GM23248 (cell line): ENCODE results near the gene YWHAG. TPM values are rescaled to one million over a fixed set of nuclear protein-coding genes. Genes with fewer than 3 reads are reported as not detected.
A peak's percentile ranks its signal among the peaks of the same experiment; 100 is the strongest.
"Not testable (repeated sequence)": the region's sequence is repeated elsewhere in the genome, so short reads cannot be mapped to it uniquely, and the experiment has no call there.

ENCODE experiments used
- DNase-seq: peaks from one replicate; pipeline ENCODE4 v3.0.0-alpha.2; 2015
- H2AFZ ChIP-seq: fragments of 200-600 bp; sonication (generic); 2 replicates; pipeline ENCODE4 v1.6.1; 2016; ENCODE audit warnings: antibody characterized with exemption
- H3F3A ChIP-seq: fragments of 200-600 bp; sonication (generic); 2 replicates; pipeline ENCODE4 v1.6.1; 2016; ENCODE audit warnings: mild to moderate bottlenecking, antibody characterized with exemption, mixed run types; ENCODE audit not compliant: insufficient read depth
- H3K27ac ChIP-seq: fragments of 200-600 bp; sonication (generic); 2 replicates; pipeline ENCODE4 v1.5.1; 2016; ENCODE audit warnings: mild to moderate bottlenecking
- H3K27me3 ChIP-seq: fragments of 200-600 bp; sonication (generic); replicated peaks from 2 replicates; pipeline ENCODE4 v1.6.1; 2016; ENCODE audit warnings: mild to moderate bottlenecking; ENCODE audit not compliant: insufficient read depth
- H3K36me3 ChIP-seq: fragments of 200-600 bp; sonication (generic); 2 replicates; pipeline ENCODE4 v1.6.1; 2016; ENCODE audit warnings: low read depth, mild to moderate bottlenecking
- H3K4me1 ChIP-seq: fragments of 200-600 bp; sonication (generic); 2 replicates; pipeline ENCODE4 v1.6.1; 2016; ENCODE audit warnings: mild to moderate bottlenecking; ENCODE audit not compliant: insufficient read depth
- H3K4me2 ChIP-seq: fragments of 200-600 bp; sonication (generic); one replicate; pipeline ENCODE4 v1.6.1; 2016; ENCODE audit warnings: mild to moderate bottlenecking; ENCODE audit not compliant: unreplicated experiment
- H3K4me3 ChIP-seq: fragments of 200-600 bp; sonication (generic); 2 replicates; pipeline ENCODE4 v1.5.1; 2016; ENCODE audit warnings: mild to moderate bottlenecking
- H3K79me2 ChIP-seq: fragments of 200-600 bp; sonication (generic); 2 replicates; pipeline ENCODE4 v1.6.1; 2016; ENCODE audit warnings: mild to moderate bottlenecking; ENCODE audit not compliant: insufficient read depth
- H3K9ac ChIP-seq: fragments of 200-600 bp; sonication (generic); 2 replicates; pipeline ENCODE4 v1.6.1; 2016; ENCODE audit warnings: mild to moderate bottlenecking
- H3K9me2 ChIP-seq: fragments of 200-600 bp; sonication (generic); 2 replicates; pipeline ENCODE4 v1.6.1; 2016; ENCODE audit warnings: mixed run types, mild to moderate bottlenecking, moderate library complexity; ENCODE audit not compliant: insufficient read depth
- H3K9me3 ChIP-seq: fragments of 200-600 bp; sonication (generic); one replicate; pipeline ENCODE4 v1.6.1; 2017; ENCODE audit warnings: low read depth
- H4K20me1 ChIP-seq: fragments of 200-600 bp; sonication (generic); 2 replicates; pipeline ENCODE4 v1.6.0; 2016; ENCODE audit not compliant: insufficient read depth
- EZH2 ChIP-seq: fragments of 200-600 bp; sonication (generic); IDR thresholded peaks from 2 replicates; pipeline ENCODE4 v1.6.1; 2018; ENCODE audit warnings: antibody characterized with exemption, mild to moderate bottlenecking; ENCODE audit not compliant: insufficient read depth, poor library complexity, severe bottlenecking
- EZH2phosphoT487 ChIP-seq: fragments of 200-600 bp; sonication (generic); IDR thresholded peaks from 2 replicates; pipeline ENCODE4 v1.6.1; 2018; ENCODE audit warnings: antibody characterized with exemption, moderate library complexity, mild to moderate bottlenecking, low read depth; ENCODE audit not compliant: insufficient read depth
- WGBS, 2 experiments: methylation state at CpG; one replicate each; pipeline ENCODE4 v1.1.6; 2015 to 2017; ENCODE audit warnings: low lambda C conversion rate in 2 of 2, low coverage in 1 of 2; ENCODE audit errors: missing lambda C conversion rate in 2 of 2; 5-methylcytosine and 5-hydroxymethylcytosine counted together
- in situ Hi-C: fragments of 300-500 bp; cut with MboI; formaldehyde crosslinking; loops from 2 replicates; pipeline ENCODE4 v1.15.0; 2020
- polyA plus RNA-seq: library from polyadenylated mRNA; unstranded; fragments of >200 nt; fragmentation: Nextera tagmentation; extraction: Ambion mirVana; gene quantifications from 2 replicates; pipeline ENCODE4 v1.2.1, GENCODE V29; 2016
- total RNA-seq: library from RNA; depleted of rRNA; stranded (reverse); fragments of >200 nt; shearing (Covaris generic); gene quantifications from 2 replicates; pipeline ENCODE4 v1.2.3, GENCODE V29; 2014

The YWHAG gene
- total and polyA plus RNA-seq, 2 experiments from 2014 or later = 28.4 to 56.0 TPM

DNA sequence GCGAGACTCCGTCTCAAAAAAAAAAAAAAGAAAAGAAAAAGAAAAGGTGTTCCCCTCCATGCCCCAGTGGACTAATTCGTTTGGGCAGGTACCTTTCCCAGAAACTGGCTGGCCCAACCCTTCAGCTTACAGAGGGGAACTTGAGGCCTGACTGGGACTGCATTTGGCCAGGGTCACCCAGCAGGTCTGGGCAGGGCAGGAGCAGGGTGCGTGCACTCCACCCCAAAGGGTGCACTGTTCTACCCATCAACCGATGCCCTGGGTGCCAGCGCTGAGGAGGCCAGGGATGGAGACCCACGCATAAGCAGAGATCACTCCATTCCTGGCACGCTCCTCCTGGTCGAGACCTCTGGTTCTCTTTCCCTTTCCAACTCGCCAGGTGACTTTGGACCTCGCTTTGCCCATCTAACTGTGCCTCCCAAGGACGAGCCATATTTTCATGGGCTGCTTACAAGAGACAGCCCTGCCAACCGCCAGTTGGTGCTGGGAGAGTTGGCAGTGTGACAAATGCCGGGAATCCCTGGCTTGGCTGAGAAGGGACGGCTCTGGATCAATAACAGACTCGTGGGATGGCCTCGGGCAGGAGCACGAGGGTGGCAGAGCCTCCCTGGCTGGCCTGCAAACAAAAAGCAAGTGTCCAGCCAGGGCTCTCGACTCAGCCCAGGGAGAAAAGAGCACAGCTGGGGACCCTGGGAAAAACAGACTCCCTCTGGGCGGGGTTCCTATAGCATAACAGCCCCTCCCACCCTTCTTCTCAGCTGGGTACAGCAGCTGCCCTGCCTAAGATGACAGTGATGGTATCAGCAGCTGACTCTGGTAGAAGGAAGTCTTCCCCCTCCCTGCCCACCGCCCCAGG lies 48.5 kb downstream of the YWHAG start:
- no peaks in the 10 kb centered on the region for H3K79me2 ChIP-seq
- DNase-seq = no peak
- H3K9ac ChIP-seq = no peak overlapping the region
- H4K20me1 ChIP-seq = no peaks in the 10 kb centered on the region
- in situ Hi-C loops = loop anchor here (5.0 kb wide), 1 partner anchor 128 kb away; no protein-coding TSS in a partner anchor
- H3K36me3 ChIP-seq = no peaks in the 10 kb centered on the region
- H3K4me3 ChIP-seq = no peak overlapping the region
- WGBS, 2 experiments = 62% methylated on average over 20 to 21 of the region's 21 CpGs
- H3K4me1 ChIP-seq = no peaks in the 10 kb centered on the region
- H3F3A ChIP-seq = no peaks in the 10 kb centered on the region
- no peak overlapping the region for H3K4me2 ChIP-seq
- no peak overlapping the region for H2AFZ ChIP-seq
- no peak overlapping the region for H3K27ac ChIP-seq
- H3K9me2 ChIP-seq = no peaks in the 10 kb centered on the region
- TF ChIP-seq EZH2phosphoT487 = no peak
- TF ChIP-seq EZH2 = no peak
- H3K9me3 ChIP-seq = no peaks in the 10 kb centered on the region
- no peaks in the 10 kb centered on the region for H3K27me3 ChIP-seq

- H3K27ac ChIP-seq, H2AFZ ChIP-seq, H3K4me2 ChIP-seq, H3K9me2 ChIP-seq, H3K4me3 ChIP-seq, DNase-seq, H3K79me2 ChIP-seq, H4K20me1 ChIP-seq, H3K4me1 ChIP-seq, H3F3A ChIP-seq, H3K36me3 ChIP-seq, H3K9me3 ChIP-seq, H3K27me3 ChIP-seq, H3K9ac ChIP-seq: not testable (repeated sequence)
- 90 to 93% methylated on average over 26 to 40 of the region's 50 CpGs for WGBS, 2 experiments
- in situ Hi-C loops = loop anchor here (5.0 kb wide), 1 partner anchor 127 kb away; no protein-coding TSS in a partner anchor
Measured at GRCh38 chr7:76309341-76310101, 49.3 kb downstream of the YWHAG start.

GRCh38 chr7:76308874-76309273 lies 49.9 kb downstream of the YWHAG start:
- WGBS, 2 experiments = 86 to 87% methylated on average over 12 of the region's 12 CpGs
- H3K36me3 ChIP-seq, H2AFZ ChIP-seq, H3K27me3 ChIP-seq, H3F3A ChIP-seq, H3K79me2 ChIP-seq, H3K27ac ChIP-seq, H3K4me2 ChIP-seq, H3K9me2 ChIP-seq, DNase-seq, H3K9me3 ChIP-seq, H3K4me3 ChIP-seq, H4K20me1 ChIP-seq, H3K4me1 ChIP-seq, H3K9ac ChIP-seq, in situ Hi-C loops: not testable (repeated sequence)

- peaks cover 10% of the 10 kb centered on the region; the same call in 1 of the 2 replicates for H3K4me1 ChIP-seq
- DNase-seq = no peak
- H3K79me2 ChIP-seq = no peaks in the 10 kb centered on the region
- no peaks in the 10 kb centered on the region for H3K9me2 ChIP-seq
- H3K27ac ChIP-seq = peak overlapping the region; percentile 77; the same call in 1 of the 2 replicates
- 52 to 57% methylated on average over 10 of the region's 10 CpGs for WGBS, 2 experiments
- peaks cover 19% of the 10 kb centered on the region for H3F3A ChIP-seq
- H3K4me3 ChIP-seq = peak overlapping the region; percentile 88; the same call in 1 of the 2 replicates
- no peaks in the 10 kb centered on the region for H4K20me1 ChIP-seq
- in situ Hi-C loops = no loop called here
- peak overlapping the region; percentile 59 for H3K4me2 ChIP-seq
- H3K9me3 ChIP-seq = no peaks in the 10 kb centered on the region
- no peak overlapping the region for H2AFZ ChIP-seq
- TF ChIP-seq EZH2phosphoT487 (no peak), EZH2 (no peak)
- no peaks in the 10 kb centered on the region for H3K27me3 ChIP-seq
- peak overlapping the region; percentile 90; the same call in 1 of the 2 replicates for H3K9ac ChIP-seq
- H3K36me3 ChIP-seq = 0 out of 2 replicates have a peak, but pooled peaks cover 6% of the 10 kb centered on the region
Measured at GRCh38 chr7:76304888-76305375, 53.9 kb downstream of the YWHAG start.
